Activated B cell treated with CpG ODN at 0.5 μM for 24 hours (primary cell): ENCODE measurements around the gene PRKCB. TPM values are rescaled to one million over a fixed set of nuclear protein-coding genes. Genes with fewer than 3 reads are reported as not detected.

Experiments
- ATAC-seq: fragments of 200-7000 bp; cut with Tn5 transposase; one replicate; pipeline ENCODE4 v1.10.0; 2021; ENCODE audit warnings: low read depth, mild to moderate bottlenecking, moderate library complexity
- CTCF ChIA-PET: fragments of 350-600 bp; sonication (Branson Sonifier 250); formaldehyde crosslinking; loops from one replicate; lab custom pipeline; 2021; ENCODE audit warnings: antibody characterized with exemption; lab: Charles Lee
- POLR2A ChIA-PET: fragments of 350-600 bp; sonication (Branson Sonifier 250); formaldehyde crosslinking; loops from one replicate; lab custom pipeline; 2021; ENCODE audit warnings: antibody characterized with exemption; lab: Charles Lee
- DNase-seq: peaks from one replicate; pipeline ENCODE4 v3.0.0; 2022
- H3K27ac Mint-ChIP-seq: one replicate; pipeline ENCODE4 v1.8.0; 2020; ENCODE audit warnings: mixed read lengths
- H3K27me3 Mint-ChIP-seq: one replicate; pipeline ENCODE4 v1.8.0; 2021; ENCODE audit warnings: mixed read lengths
- H3K36me3 Mint-ChIP-seq: one replicate; pipeline ENCODE4 v1.8.0; 2021; ENCODE audit warnings: low read depth, mixed read lengths
- H3K4me1 Mint-ChIP-seq: one replicate; pipeline ENCODE4 v1.8.0; 2021; ENCODE audit warnings: mixed read lengths
- H3K4me3 Mint-ChIP-seq: one replicate; pipeline ENCODE4 v1.8.0; 2020; ENCODE audit warnings: mild to moderate bottlenecking, mixed read lengths
- H3K9me3 Mint-ChIP-seq: one replicate; pipeline ENCODE4 v1.8.0; 2020; ENCODE audit warnings: mixed read lengths
- intact Hi-C: fragments of 100-400 bp; cut with micrococcal nuclease; formaldehyde crosslinking; loops from one replicate; pipeline ENCODE4 v1.15.1; 2024
- total RNA-seq: library from RNA; stranded (reverse); gene quantifications from 2 replicates; pipeline ENCODE4 v1.2.3, GENCODE V29; 2022
- TF ChIP-seq, protein P1 (sequence below): fragments of 200-600 bp; IDR thresholded peaks from one replicate; pipeline ENCODE4 v1.8.0; 2022; ENCODE audit warnings: antibody characterized with exemption, mild to moderate bottlenecking

PRKCB gene
- total RNA-seq, 1 donor from 2014 or later, result 146 TPM

- ChIA-PET POLR2A (no interaction called here), CTCF (no interaction called here)
- H3K4me3 Mint-ChIP-seq, result no peak overlapping the region
- ATAC-seq (no peak), DNase-seq (no peak)
- H3K9me3 Mint-ChIP-seq, result no peaks in the 10 kb centered on the region
- intact Hi-C loops, result no loop called here
- no peak overlapping the region for H3K27ac Mint-ChIP-seq
- TF ChIP-seq, protein P1, sequence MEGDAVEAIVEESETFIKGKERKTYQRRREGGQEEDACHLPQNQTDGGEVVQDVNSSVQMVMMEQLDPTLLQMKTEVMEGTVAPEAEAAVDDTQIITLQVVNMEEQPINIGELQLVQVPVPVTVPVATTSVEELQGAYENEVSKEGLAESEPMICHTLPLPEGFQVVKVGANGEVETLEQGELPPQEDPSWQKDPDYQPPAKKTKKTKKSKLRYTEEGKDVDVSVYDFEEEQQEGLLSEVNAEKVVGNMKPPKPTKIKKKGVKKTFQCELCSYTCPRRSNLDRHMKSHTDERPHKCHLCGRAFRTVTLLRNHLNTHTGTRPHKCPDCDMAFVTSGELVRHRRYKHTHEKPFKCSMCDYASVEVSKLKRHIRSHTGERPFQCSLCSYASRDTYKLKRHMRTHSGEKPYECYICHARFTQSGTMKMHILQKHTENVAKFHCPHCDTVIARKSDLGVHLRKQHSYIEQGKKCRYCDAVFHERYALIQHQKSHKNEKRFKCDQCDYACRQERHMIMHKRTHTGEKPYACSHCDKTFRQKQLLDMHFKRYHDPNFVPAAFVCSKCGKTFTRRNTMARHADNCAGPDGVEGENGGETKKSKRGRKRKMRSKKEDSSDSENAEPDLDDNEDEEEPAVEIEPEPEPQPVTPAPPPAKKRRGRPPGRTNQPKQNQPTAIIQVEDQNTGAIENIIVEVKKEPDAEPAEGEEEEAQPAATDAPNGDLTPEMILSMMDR, result no peak
- H3K4me1 Mint-ChIP-seq, result no peaks in the 10 kb centered on the region
- H3K36me3 Mint-ChIP-seq, result peaks cover 85% of the 10 kb centered on the region
- no peaks in the 10 kb centered on the region for H3K27me3 Mint-ChIP-seq
Measured at GRCh38 chr16:24135624-24136565, 300.1 kb downstream of the PRKCB start.

GRCh38 chr16:24138024-24138423 is 302.2 kb downstream of the PRKCB start:
- DNase-seq (no peak), ATAC-seq (no peak)
- POLR2A ChIA-PET, result no interaction called here
- Mint-ChIP-seq H3K9me3 (no peaks in the 10 kb centered on the region), H3K4me1 (peaks cover 1% of the 10 kb centered on the region), H3K4me3 (no peak overlapping the region), H3K27ac (no peak overlapping the region), H3K36me3 (peaks cover 79% of the 10 kb centered on the region), H3K27me3 (no peaks in the 10 kb centered on the region)
- intact Hi-C loops, result no loop called here
- TF ChIP-seq, protein P1, result no peak
- CTCF ChIA-PET, result no interaction called here

GRCh38 chr16:24138575-24138974 is 302.8 kb downstream of the PRKCB start:
- H3K27ac Mint-ChIP-seq, result no peak overlapping the region
- peaks cover 74% of the 10 kb centered on the region for H3K36me3 Mint-ChIP-seq

GRCh38 chr16:24139282-24139681 is 303.5 kb downstream of the PRKCB start:
- TF ChIP-seq, protein P1, result no peak
- CTCF ChIA-PET, result no interaction called here
- POLR2A ChIA-PET, result no interaction called here
- intact Hi-C loops, result no loop called here
- ATAC-seq (no peak), DNase-seq (no peak)
- no peaks in the 10 kb centered on the region for H3K27me3 Mint-ChIP-seq
- H3K36me3 Mint-ChIP-seq, result peaks cover 75% of the 10 kb centered on the region
- H3K4me1 Mint-ChIP-seq, result peaks cover 1% of the 10 kb centered on the region
- no peak overlapping the region for H3K27ac Mint-ChIP-seq
- no peaks in the 10 kb centered on the region for H3K9me3 Mint-ChIP-seq
- no peak overlapping the region for H3K4me3 Mint-ChIP-seq

More at GRCh38 chr16:24138575-24138974, 302.8 kb downstream of the PRKCB start:
- ChIA-PET POLR2A (no interaction called here), CTCF (no interaction called here)
- DNase-seq, result no peak
- Mint-ChIP-seq H3K27me3 (no peaks in the 10 kb centered on the region), H3K4me1 (peaks cover 1% of the 10 kb centered on the region), H3K9me3 (no peaks in the 10 kb centered on the region), H3K4me3 (no peak overlapping the region)
- TF ChIP-seq, protein P1, result no peak
- intact Hi-C loops, result no loop called here
- no peak for ATAC-seq

DNA sequence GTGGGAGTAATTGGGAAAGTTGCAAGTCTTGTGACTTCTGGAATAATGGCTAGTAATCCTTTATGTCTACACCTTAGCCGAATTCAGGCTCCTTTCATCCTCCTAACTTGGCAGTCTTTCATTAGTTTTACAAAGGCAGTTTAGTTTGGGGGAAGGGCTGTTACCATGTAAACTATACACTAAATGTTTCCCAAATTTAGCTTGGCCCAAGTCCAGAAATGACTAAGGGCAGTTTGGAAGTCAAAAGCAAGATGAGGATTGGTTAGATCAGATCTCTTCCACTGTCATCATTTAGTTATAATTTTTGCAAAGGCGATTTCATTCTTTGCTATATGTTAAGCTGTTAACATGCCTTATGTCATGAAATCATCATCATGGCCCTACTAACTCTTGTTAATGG is 304.9 kb downstream of the PRKCB start:
- no peak for DNase-seq

More for the DNA sequence above, 304.9 kb downstream of the PRKCB start:
- ChIA-PET POLR2A (no interaction called here), CTCF (no interaction called here)
- peaks cover 80% of the 10 kb centered on the region for H3K36me3 Mint-ChIP-seq
- no peak overlapping the region for H3K27ac Mint-ChIP-seq
- peaks cover 1% of the 10 kb centered on the region for H3K4me1 Mint-ChIP-seq
- no peaks in the 10 kb centered on the region for H3K27me3 Mint-ChIP-seq
- H3K9me3 Mint-ChIP-seq, result no peaks in the 10 kb centered on the region
- no peak for ATAC-seq
- TF ChIP-seq, protein P1, result no peak
- intact Hi-C loops, result no loop called here
- no peak overlapping the region for H3K4me3 Mint-ChIP-seq
